DND-41 (cell line): ENCODE measurements around the gene INHBC.

Source experiments
- ATAC-seq: fragments of 200-7000 bp; cut with Tn5 transposase; 3 replicates; pipeline ENCODE4 v1.9.1; 2021; ENCODE audit warnings: low read depth; ENCODE audit not compliant: insufficient read depth
- DNase-seq: peaks from one replicate; pipeline ENCODE4 v3.0.0-alpha.2; 2020
- H2AFZ ChIP-seq: 2 replicates; pipeline ENCODE4 v1.6.0; 2012; ENCODE audit warnings: low read depth, low read length
- H3K27ac ChIP-seq: 2 replicates; pipeline ENCODE4 v1.5.1; 2012; ENCODE audit warnings: low read length, inconsistent platforms
- H3K27me3 ChIP-seq: fragments of 200-600 bp; sonication (generic); 2 replicates; pipeline ENCODE4 v1.6.0; 2012; ENCODE audit warnings: low read length, mild to moderate bottlenecking, inconsistent platforms; ENCODE audit not compliant: insufficient read depth, poor library complexity
- H3K36me3 ChIP-seq: 2 replicates; pipeline ENCODE4 v1.5.1; 2012; ENCODE audit warnings: low read length, inconsistent platforms; ENCODE audit not compliant: insufficient read depth
- H3K4me1 ChIP-seq: 2 replicates; pipeline ENCODE4 v1.5.1; 2012; ENCODE audit warnings: mild to moderate bottlenecking, low read length; ENCODE audit not compliant: insufficient read depth
- H3K4me2 ChIP-seq: 2 replicates; pipeline ENCODE4 v1.6.0; 2012; ENCODE audit warnings: mild to moderate bottlenecking, moderate library complexity, low read length, inconsistent platforms; ENCODE audit not compliant: insufficient read depth
- H3K4me3 ChIP-seq, 2 experiments: fragments of 200-600 bp in 1 of 2; shearing (Covaris generic) in 1 of 2; 2 replicates each; pipeline ENCODE4 v1.5.1; 2012 to 2016; ENCODE audit warnings: inconsistent platforms in 2 of 2, low read length in 2 of 2, mild to moderate bottlenecking in 2 of 2, low read depth in 1 of 2, moderate library complexity in 1 of 2
- H3K79me2 ChIP-seq: 2 replicates; pipeline ENCODE4 v1.6.0; 2012; ENCODE audit warnings: low read length, inconsistent platforms; ENCODE audit not compliant: insufficient read depth
- H3K9ac ChIP-seq: 2 replicates; pipeline ENCODE4 v1.6.0; 2012; ENCODE audit warnings: low read depth, mild to moderate bottlenecking, inconsistent platforms, low read length, moderate library complexity
- H3K9me3 ChIP-seq: 2 replicates; pipeline ENCODE4 v1.5.1; 2012; ENCODE audit warnings: low read length, moderate library complexity, mild to moderate bottlenecking, inconsistent platforms; ENCODE audit not compliant: insufficient read depth, severe bottlenecking
- H4K20me1 ChIP-seq: 2 replicates; pipeline ENCODE4 v1.6.0; 2012; ENCODE audit warnings: low read length; ENCODE audit not compliant: insufficient read depth
- EZH2 ChIP-seq: IDR thresholded peaks from 3 replicates; pipeline ENCODE4 v1.6.1; 2012; ENCODE audit warnings: borderline replicate concordance, low read depth, mild to moderate bottlenecking, moderate library complexity, low read length, inconsistent platforms; ENCODE audit not compliant: severe bottlenecking
- TF ChIP-seq, protein P1 (sequence below): IDR thresholded peaks from 2 replicates; pipeline ENCODE4 v1.5.1; 2012; ENCODE audit warnings: borderline replicate concordance, low read length, moderate library complexity, mild to moderate bottlenecking; ENCODE audit not compliant: poor library complexity, severe bottlenecking; ENCODE audit errors: extremely low read depth

Gene INHBC

DNA sequence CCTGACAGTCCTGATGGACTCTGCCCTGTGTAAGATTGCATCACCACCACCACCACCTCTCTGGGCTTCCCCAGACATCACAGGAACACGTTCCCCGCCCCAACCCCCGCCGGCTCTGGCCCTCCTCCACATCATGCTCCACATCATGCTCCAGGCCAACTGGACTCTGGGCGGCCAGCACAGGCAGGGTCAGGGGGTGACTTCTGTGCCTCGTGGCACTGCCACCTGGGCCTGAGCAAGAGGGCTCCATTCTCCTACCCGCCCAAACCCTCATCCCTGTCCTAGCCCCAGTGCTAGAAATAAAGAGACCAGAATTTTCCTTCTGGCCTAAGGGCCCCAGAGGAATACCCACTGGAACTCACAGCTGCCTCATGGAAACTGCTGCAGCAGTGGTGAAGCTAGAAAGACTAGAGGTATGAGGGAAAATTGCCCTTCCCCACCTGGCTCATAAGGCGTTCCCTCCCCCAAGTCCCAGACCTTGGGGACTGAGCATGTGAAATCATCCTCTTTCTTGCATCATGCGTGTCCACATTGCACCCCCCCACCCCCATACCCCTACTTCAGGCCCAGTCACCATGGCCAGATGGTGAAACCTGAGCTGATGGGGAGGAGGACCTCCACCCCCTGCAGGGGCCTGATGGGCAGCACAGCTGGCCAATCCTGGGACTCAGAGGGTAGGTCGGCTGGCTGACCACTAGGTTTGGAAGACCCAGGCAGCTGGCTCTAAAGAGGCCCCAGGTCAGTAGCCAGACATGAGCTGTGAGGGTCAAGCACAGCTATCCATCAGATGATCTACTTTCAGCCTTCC lies 20.2 kb downstream of the INHBC start, which contains the start of gene INHBE:
Gene INHBE (plus strand): TSS at position 742 of the 808 bp plus-strand sequence. CDS start 230 bp downstream, outside the sequence.
- Histone ChIP-seq H3K27ac (no peak within 1 kb of the TSS), H3K36me3 (no peaks in the 10 kb centered on the region), H2AFZ (peak within 1 kb of the TSS; percentile 63; the same call in 1 of the 2 replicates), H3K9ac (no peak within 1 kb of the TSS), H3K4me3 (no peak within 1 kb of the TSS), H3K9me3 (no peaks in the 10 kb centered on the region), H3K79me2 (no peaks in the 10 kb centered on the region), H3K4me1 (peaks cover 16% of the 10 kb centered on the region), H3K27me3 (no peaks in the 10 kb centered on the region), H4K20me1 (no peaks in the 10 kb centered on the region), H3K4me2 (no peak within 1 kb of the TSS)
- ATAC-seq (no peak), DNase-seq (peak; percentile 39)
- TF ChIP-seq, protein P1, sequence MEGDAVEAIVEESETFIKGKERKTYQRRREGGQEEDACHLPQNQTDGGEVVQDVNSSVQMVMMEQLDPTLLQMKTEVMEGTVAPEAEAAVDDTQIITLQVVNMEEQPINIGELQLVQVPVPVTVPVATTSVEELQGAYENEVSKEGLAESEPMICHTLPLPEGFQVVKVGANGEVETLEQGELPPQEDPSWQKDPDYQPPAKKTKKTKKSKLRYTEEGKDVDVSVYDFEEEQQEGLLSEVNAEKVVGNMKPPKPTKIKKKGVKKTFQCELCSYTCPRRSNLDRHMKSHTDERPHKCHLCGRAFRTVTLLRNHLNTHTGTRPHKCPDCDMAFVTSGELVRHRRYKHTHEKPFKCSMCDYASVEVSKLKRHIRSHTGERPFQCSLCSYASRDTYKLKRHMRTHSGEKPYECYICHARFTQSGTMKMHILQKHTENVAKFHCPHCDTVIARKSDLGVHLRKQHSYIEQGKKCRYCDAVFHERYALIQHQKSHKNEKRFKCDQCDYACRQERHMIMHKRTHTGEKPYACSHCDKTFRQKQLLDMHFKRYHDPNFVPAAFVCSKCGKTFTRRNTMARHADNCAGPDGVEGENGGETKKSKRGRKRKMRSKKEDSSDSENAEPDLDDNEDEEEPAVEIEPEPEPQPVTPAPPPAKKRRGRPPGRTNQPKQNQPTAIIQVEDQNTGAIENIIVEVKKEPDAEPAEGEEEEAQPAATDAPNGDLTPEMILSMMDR: no peak
- TF ChIP-seq EZH2: no peak

DNA sequence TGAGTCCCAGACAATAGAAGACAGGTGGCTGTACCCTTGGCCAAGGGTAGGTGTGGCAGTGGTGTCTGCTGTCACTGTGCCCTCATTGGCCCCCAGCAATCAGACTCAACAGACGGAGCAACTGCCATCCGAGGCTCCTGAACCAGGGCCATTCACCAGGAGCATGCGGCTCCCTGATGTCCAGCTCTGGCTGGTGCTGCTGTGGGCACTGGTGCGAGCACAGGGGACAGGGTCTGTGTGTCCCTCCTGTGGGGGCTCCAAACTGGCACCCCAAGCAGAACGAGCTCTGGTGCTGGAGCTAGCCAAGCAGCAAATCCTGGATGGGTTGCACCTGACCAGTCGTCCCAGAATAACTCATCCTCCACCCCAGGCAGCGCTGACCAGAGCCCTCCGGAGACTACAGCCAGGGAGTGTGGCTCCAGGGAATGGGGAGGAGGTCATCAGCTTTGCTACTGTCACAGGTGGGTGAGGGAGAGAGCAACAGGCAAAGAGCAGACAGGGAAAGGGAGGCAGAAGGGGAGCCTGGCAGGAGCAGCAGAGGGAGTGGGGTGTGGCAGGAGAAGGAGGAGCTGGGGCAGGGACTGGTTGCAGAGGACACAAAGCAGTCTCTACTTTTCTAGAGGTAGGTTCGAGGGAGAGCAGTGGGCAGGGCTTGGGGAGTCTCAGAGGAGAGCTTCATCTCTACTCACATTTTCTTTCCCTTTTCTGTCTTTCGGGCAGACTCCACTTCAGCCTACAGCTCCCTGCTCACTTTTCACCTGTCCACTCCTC lies 21.0 kb downstream of the INHBC start:
- H3K4me3 ChIP-seq: no peak overlapping the region
- ATAC-seq: no peak
- H3K36me3 ChIP-seq: no peaks in the 10 kb centered on the region
- no peaks in the 10 kb centered on the region for H4K20me1 ChIP-seq
- H3K4me2 ChIP-seq: no peak overlapping the region
- peaks cover 22% of the 10 kb centered on the region for H3K4me1 ChIP-seq
- peak overlapping the region; percentile 63; the same call in 1 of the 2 replicates for H2AFZ ChIP-seq
- no peak overlapping the region for H3K9ac ChIP-seq
- DNase-seq: no peak
- no peak overlapping the region for H3K27ac ChIP-seq
- H3K27me3 ChIP-seq: peaks cover 2% of the 10 kb centered on the region
- H3K9me3 ChIP-seq: no peaks in the 10 kb centered on the region
- no peaks in the 10 kb centered on the region for H3K79me2 ChIP-seq
- TF ChIP-seq EZH2: no peak
- TF ChIP-seq, protein P1: no peak

DNA sequence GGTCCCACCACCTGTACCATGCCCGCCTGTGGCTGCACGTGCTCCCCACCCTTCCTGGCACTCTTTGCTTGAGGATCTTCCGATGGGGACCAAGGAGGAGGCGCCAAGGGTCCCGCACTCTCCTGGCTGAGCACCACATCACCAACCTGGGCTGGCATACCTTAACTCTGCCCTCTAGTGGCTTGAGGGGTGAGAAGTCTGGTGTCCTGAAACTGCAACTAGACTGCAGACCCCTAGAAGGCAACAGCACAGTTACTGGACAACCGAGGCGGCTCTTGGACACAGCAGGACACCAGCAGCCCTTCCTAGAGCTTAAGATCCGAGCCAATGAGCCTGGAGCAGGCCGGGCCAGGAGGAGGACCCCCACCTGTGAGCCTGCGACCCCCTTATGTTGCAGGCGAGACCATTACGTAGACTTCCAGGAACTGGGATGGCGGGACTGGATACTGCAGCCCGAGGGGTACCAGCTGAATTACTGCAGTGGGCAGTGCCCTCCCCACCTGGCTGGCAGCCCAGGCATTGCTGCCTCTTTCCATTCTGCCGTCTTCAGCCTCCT lies 21.6 kb downstream of the INHBC start:
- peak; percentile 37 for ATAC-seq
- H3K27ac ChIP-seq: no peak overlapping the region
- H2AFZ ChIP-seq: peak overlapping the region; percentile 63; the same call in 1 of the 2 replicates
- H3K4me2 ChIP-seq: no peak overlapping the region
- H3K9ac ChIP-seq: no peak overlapping the region
- H3K9me3 ChIP-seq: no peaks in the 10 kb centered on the region
- H3K4me3 ChIP-seq: no peak overlapping the region
- no peaks in the 10 kb centered on the region for H3K36me3 ChIP-seq
- H3K27me3 ChIP-seq: peaks cover 7% of the 10 kb centered on the region
- TF ChIP-seq EZH2: no peak
- TF ChIP-seq, protein P1: peak; percentile 83
- no peaks in the 10 kb centered on the region for H3K79me2 ChIP-seq
- peak; percentile 66 for DNase-seq
- H4K20me1 ChIP-seq: no peaks in the 10 kb centered on the region
- peaks cover 29% of the 10 kb centered on the region for H3K4me1 ChIP-seq
